HG03342 (cell line): ENCODE results near the gene FMNL2.

Experiments
- ATAC-seq: cut with Tn5 transposase; IDR thresholded peaks from one replicate; pipeline ENCODE4 v1.9.1; 2021; ENCODE audit warnings: mild to moderate bottlenecking, moderate library complexity; ENCODE audit not compliant: unreplicated experiment

FMNL2 gene

GRCh38 chr2:152548111-152548875, 213.3 kb downstream of the FMNL2 start:
- no peak for ATAC-seq

DNA sequence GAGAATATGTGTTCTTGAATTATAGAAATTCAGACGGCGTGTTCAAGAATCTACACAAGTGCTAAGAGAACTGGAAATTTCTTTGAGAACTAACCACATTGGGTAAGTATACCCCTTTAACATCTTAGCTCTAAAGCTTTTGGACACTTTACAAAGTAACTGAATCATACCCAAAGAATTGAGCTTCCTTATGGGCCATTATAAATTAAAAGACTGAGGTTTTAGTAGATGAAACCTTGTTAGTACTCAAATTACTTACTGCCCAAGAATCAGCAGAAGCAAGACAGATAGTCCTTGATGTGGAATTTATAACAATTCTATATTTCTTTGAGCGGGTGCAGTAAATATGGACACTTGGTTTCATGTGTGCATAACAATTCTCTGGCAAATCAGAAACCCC, 214.0 kb downstream of the FMNL2 start:
- ATAC-seq, result no peak

GRCh38 chr2:152549423-152549822, 214.4 kb downstream of the FMNL2 start:
- no peak for ATAC-seq

- ATAC-seq, result no peak
Measured at GRCh38 chr2:152550386-152550785, 215.4 kb downstream of the FMNL2 start.

- no peak for ATAC-seq
Measured at GRCh38 chr2:152552888-152553287, 217.9 kb downstream of the FMNL2 start.

DNA sequence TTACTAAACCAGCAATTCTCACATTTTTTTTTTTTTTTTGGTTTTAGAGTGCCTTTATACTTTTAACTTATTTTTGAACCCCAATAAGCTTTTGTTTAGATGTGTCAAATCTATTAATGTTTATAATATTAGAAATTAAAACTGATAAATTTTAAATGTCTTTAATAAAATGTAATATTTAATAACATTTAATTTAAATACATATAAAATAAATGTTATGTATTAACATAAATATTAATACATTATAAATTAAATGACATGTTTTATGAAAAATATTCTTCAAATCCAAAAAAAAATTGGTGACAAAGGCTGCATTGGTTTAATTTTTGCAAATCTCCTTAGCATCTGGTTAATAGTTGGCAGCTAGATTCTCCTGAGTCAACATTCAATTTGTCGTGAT, 218.5 kb downstream of the FMNL2 start:
- no peak for ATAC-seq

- no peak for ATAC-seq
Measured at GRCh38 chr2:152555048-152555447, 220.1 kb downstream of the FMNL2 start.

GRCh38 chr2:152556506-152556905, 221.5 kb downstream of the FMNL2 start:
- no peak for ATAC-seq

DNA sequence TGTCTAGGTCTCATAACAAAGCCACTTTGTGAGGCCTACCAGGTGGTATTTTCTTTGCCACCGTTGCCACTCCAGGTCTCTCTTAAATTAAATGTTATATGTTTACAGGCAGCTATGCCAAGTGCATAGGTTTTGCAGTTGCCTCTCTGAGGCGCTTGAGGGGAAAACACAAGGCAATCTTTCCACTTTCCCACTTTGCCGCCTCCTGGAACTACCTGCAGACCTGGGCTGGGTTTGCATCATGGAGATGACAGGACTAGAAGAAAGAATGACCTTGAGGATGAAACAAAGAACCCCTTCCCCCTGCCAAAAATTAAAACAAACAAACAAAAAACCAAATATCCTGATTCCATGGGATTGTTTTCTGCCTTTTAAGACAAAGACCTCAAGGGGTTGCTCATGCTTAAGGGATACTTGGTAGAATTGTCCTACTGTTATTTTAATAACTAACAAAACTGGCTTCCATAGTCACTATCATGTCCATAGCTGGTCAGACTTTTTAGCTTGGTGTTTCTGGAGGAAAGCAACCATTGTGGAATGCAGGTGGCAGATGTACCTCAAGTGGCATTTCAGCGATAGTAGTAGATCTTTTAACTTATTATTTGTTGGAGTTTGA, 222.4 kb downstream of the FMNL2 start:
- no peak for ATAC-seq

DNA sequence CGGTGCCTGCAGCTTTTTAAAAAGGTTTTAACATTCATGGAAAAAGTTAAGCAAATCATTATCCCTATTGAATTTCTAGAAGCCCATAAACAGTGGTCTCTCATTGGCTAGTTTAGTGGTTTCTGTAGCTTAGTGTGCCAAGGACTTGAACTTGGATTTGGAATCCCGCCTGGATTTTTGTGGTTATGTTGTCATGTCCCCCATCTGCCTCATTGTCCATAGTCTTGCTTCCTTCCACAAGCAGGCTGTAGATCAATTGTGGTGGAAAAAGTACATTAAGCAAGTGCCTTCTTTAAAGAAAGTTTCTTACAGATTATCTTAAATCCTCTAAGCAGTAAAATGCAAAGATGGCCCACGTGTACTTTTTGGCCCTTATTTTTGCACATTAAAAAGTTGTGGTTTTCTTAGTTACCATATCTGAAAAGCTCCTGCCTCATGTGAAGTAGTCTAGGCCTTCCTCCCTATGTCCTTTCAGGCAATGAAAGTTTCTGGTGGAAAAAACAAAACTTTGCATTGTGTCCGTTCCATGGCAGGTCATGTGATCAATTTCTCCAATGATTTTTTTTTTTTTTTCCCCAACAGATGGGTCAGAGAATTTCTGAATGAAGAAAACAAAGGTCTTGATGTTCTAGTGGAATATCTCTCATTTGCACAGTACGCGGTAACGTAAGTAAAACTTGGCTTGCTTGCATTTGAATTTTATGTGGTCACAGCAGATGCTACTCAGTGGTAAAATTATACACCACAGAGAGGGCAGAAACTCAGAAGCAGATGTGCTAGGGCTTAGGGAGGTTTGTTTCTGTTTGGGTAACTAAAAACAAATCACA, 223.4 kb downstream of the FMNL2 start:
- ATAC-seq, result no peak

DNA sequence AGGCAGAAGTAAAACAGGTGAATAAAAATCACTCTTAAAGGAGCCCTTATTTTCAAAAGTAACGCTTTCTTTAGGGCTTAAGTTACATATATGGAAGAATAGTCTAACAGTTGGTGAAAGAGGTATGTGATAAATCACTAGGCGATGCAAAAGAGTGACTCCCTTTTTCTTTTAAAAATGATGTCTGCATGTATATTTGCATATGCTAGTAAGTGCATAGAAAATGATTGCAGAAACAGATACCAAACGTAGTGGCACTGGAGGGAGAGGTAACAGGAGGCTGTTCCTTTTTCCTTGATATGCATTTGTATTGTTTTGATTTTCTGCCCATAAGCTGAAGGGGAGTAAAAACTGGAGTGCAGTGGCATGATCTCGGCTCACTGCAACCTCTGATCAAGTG, 224.0 kb downstream of the FMNL2 start:
- ATAC-seq, result no peak

DNA sequence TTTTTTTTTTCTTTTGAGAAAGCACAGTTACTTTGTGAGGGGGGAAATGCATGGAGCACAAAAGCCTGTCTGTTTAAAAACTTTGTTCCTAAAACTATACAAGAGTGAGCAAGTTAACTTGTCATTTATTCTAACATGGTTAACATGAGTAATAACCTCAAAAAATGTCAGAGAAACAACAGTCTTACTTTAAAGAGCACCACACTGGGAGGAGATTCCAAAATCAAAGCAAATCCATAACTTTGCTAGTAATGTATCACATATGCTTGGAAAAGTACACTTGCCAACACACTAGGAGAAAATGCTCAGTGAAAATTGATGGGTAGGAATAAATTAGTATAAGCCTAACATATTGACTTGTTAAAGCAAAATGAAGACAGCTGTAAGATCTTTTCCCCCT, 225.2 kb downstream of the FMNL2 start:
- ATAC-seq, result no peak

DNA sequence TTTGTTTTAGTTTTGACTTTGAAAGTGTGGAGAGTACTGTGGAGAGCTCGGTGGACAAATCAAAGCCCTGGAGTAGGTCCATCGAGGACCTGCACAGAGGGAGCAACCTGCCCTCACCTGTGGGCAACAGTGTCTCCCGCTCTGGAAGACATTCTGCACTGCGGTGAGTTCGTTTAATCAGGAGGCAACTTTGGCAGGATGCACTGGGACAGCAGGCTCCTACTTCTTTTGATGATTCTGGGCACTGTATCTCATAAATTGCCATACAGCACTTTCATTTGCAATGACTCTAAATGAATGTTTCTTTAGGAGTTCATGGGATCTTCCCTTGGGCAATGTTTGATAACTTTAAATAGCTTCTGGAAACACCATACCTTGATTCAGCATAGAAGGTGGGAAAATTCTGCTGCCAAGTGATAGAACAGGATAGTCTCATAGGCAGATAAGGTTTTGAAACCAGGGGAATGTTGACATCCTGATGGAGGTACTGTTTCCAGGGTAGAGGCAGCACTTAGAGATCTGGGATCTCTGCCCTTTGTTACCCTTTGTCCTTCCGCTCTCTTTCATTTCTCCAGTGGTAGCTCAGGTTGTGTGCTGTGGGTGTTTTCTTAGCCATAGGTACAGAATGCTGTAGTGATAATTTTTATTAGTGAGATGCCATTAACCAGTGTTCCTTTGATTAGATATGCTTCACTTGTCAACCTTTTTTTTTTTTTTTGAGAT, 226.1 kb downstream of the FMNL2 start:
- ATAC-seq, result no peak

- ATAC-seq, result no peak
Measured at GRCh38 chr2:152562198-152562884, 227.4 kb downstream of the FMNL2 start.

GRCh38 chr2:152563764-152564163, 228.8 kb downstream of the FMNL2 start:
- no peak for ATAC-seq

DNA sequence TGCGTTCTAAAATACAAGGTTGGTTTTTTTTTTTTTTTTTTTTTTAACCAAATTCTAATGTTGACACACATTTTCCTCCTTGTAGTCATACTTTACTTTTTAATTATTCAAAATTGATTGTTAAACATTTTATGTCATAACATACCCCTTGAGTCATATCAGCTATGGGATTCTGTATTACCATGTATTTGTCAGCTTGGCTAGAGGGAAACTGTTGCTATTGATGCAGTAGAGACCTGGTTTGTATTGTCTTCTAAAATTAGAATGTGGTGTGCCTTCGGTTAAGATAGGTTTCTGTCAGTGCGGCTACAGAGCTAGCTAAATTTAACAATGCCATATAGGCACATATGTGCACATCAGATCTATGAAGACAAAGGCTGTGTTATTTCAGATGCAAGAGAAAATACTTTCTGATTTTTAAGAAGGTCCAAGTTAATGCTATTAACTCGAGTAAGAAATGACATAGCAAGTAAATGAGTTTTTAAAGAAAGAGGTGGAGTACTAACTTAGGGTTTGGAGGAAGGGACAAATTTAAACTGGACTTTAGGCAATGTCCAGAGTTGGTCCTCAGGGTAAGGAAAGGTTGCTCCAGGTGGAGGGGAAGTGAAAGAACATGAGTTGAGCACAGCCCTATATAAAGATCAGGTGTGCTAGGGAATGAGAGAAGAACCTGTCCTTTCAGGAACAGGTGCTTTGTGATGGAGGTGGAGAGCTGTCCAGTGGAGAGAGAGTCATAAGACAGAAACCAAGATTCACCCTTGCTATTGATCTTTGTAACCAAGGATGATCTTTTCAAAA, 230.0 kb downstream of the FMNL2 start:
- peak; percentile 94 for ATAC-seq

GRCh38 chr2:152565884-152566727, 231.1 kb downstream of the FMNL2 start:
- peak; percentile 68 for ATAC-seq

- ATAC-seq, result peak; percentile 32
Measured at GRCh38 chr2:152566728-152567069, 231.7 kb downstream of the FMNL2 start.

- no peak for ATAC-seq
Measured at GRCh38 chr2:152568531-152568930, 233.6 kb downstream of the FMNL2 start.
